ENCODE data around the gene CFAP100.

CFAP100 gene

DNA sequence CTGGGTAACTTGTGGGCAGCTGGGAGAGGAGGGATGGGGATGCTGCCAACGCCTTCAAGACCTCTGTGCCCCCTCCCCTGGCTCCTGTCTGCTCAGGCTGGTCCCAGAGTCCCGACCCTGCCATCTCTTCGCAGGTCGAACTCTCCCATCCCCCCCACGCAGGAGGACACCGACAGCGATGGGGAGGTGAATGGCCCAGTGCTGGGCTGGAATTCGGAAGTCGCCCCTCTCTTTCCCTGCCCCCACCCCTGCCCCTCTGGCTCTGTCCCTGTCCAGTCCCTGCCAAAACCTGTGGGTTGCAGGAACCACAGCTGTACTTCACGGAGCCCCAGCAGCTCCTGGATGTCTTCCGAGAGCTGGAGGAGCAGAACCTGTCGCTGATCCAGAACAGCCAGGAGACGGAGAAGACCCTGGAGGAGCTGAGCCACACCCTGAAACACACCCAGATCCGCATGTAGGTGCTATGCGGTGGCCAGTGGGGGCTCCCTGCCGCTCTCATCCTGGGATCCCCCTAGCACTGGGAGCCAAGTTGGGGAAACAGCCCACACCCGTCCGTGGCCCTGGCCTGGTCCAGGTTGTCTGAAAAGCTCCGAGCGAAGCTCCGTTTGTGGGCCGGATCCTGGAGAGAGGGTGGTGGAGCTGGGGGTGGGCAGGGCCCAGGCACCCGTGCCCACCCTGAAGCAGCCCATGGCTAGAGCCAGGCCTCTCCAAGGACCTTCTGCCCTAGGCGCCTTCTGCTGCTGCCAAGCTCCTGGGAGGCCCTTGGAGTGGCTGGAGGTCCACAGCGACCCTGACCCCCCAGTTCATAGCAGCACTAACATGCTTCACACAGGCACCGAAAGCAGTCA is 28.7 kb downstream of the CFAP100 start:
- no peak for TF ChIP-seq YY1 (IDR thresholded peaks at IDR 0.05; ENCODE audit: low read depth)
- TF ChIP-seq, protein P1, sequence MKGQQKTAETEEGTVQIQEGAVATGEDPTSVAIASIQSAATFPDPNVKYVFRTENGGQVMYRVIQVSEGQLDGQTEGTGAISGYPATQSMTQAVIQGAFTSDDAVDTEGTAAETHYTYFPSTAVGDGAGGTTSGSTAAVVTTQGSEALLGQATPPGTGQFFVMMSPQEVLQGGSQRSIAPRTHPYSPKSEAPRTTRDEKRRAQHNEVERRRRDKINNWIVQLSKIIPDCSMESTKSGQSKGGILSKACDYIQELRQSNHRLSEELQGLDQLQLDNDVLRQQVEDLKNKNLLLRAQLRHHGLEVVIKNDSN (IDR thresholded peaks at IDR 0.05), result no peak
- no peak for TF ChIP-seq TAF1 (IDR thresholded peaks at IDR 0.05; ENCODE audit: low read depth)
- no peak for TF ChIP-seq ZBTB7A (IDR thresholded peaks at IDR 0.05; ENCODE audit: low read depth)
- no peak for TF ChIP-seq RAD21 (IDR thresholded peaks at IDR 0.05; ENCODE audit: low read depth)
- TF ChIP-seq NFIC (IDR thresholded peaks at IDR 0.05), result no peak
- TF ChIP-seq CREB1 (IDR thresholded peaks at IDR 0.05; ENCODE audit: low read depth), result no peak
- TF ChIP-seq FOXM1 (IDR thresholded peaks at IDR 0.05; ENCODE audit: borderline replicate concordance, low read depth), result no peak
- no peak for TF ChIP-seq TEAD4 (IDR thresholded peaks at IDR 0.05)
- no peak for TF ChIP-seq CEBPB (IDR thresholded peaks at IDR 0.05)

DNA sequence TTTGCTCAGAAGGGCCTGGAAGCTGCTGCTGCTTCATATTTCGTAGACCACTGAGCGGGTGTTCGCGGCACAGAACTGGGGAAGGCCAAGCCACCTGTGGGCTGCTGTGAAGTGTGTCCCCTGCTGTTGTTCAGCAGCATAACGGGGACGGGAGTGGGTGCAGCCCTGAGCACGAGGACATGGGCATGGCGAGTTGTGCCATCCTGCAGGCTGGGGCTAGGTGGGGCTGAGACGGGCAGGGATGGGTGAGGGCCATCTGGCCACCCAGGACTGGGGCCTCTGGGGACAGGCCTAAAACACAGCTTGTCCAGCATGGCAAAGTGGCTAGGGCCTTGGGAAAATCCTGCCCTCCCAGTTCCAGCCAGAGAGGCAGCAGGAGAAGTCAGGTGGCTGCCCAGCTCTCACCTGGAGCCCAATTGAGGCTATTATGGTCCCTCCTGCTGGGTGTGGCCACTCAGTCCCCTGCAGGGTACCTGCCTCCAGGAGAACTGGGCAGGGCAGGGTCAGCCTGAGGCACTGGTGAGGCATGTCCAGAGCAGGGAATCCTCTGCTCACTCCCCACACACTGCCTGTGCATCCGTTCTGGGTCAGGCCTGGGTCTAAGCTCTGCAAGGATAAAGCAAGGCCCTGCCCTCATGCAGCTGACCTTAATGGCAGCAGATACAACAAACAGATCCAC is 29.5 kb downstream of the CFAP100 start:
- TF ChIP-seq NFIC (IDR thresholded peaks at IDR 0.05) (no peak), FOXM1 (IDR thresholded peaks at IDR 0.05; ENCODE audit: borderline replicate concordance, low read depth) (no peak), TAF1 (IDR thresholded peaks at IDR 0.05; ENCODE audit: low read depth) (no peak), CEBPB (IDR thresholded peaks at IDR 0.05) (no peak)

DNA sequence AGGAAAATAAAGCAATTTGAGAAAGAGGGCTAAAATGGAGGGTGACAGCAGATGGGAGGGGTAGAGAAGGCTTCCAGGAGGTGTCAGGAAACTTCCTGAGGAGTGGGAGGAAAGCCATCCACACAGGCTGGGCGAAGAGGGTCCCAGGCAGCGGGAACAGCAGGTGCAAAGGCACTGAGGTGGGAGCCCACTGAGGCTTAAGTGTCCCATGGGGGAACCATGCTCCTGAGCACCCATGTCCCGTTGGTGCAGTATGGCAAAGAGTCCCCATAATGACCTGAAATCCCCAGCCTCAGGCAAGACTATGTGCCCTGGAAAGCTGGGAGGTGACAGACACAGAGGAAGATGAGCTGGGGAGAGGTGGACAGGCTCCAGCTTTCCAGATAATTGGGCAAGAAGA is 30.0 kb downstream of the CFAP100 start:
- TF ChIP-seq EP300 (IDR thresholded peaks at IDR 0.05; ENCODE audit: borderline replicate concordance), result no peak
- TF ChIP-seq, protein P1 (IDR thresholded peaks at IDR 0.05), result no peak

DNA sequence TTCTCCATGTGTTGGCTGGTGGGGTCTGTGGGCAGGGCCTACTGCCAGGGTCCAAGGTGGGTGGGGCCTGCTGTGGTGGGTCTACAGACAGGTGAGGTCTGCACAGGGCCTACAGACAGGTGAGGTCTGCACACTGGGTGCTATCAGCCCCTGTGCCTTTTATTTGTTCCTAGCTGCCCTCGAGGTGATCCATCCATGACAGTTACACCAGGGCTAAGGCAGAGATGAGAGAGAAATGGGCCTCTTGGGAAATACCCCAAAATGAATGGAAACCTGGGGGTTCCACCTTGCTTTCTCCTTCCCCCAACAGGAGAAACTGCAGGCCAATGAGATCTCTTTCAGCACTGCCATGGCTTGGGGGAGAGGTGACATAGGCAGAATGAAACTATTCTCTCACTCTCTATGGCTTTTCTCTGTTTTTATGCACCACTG is 36.4 kb downstream of the CFAP100 start:
- TF ChIP-seq EP300 (IDR thresholded peaks at IDR 0.05; ENCODE audit: borderline replicate concordance) (no peak), CREB1 (IDR thresholded peaks at IDR 0.05; ENCODE audit: low read depth) (no peak), ZBTB7A (IDR thresholded peaks at IDR 0.05; ENCODE audit: low read depth) (no peak), CEBPB (IDR thresholded peaks at IDR 0.05) (no peak), RAD21 (IDR thresholded peaks at IDR 0.05; ENCODE audit: low read depth) (no peak)
- TF ChIP-seq, protein P2, sequence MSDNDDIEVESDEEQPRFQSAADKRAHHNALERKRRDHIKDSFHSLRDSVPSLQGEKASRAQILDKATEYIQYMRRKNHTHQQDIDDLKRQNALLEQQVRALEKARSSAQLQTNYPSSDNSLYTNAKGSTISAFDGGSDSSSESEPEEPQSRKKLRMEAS (IDR thresholded peaks at IDR 0.05), result no peak

DNA sequence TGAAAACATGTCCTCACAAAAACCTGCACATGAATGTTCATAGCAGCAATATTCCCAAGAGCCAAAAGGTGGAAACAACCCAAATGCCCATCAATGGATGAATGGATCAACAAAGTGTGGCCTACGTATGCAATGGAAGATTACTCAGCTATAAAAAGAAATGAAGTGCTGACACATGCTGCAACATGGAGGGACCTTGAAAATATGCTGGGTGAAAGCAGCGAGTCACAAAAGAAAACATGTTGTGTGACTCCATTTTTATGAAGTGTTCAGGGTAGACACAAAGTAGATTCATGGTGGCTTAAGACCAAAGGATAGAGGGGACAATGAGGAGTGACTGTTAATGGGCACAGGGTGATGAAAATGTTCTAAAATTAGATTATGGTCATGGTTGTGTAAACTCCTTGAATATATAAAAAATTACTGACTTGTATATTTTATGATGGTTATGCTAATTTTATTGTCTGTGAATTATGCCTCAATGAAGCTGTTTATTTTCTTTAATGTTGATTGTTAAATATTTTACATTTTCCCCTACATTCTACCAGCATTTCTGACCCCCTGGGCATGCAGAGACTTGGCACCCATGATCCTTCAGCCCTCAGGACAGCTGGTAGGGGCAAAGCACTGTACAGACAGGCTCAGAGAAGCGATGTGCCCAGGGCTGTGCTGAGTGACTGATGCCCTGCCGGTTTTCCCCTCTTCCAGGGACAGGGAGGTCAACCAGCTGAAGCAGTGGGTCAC is 37.8 kb downstream of the CFAP100 start:
- TF ChIP-seq TAF1 (IDR thresholded peaks at IDR 0.05; ENCODE audit: low read depth), result no peak
- TF ChIP-seq, protein P1 (IDR thresholded peaks at IDR 0.05), result no peak
- no peak for TF ChIP-seq EP300 (IDR thresholded peaks at IDR 0.05; ENCODE audit: borderline replicate concordance)
- no peak for TF ChIP-seq YY1 (IDR thresholded peaks at IDR 0.05; ENCODE audit: low read depth)
- TF ChIP-seq, protein P3, sequence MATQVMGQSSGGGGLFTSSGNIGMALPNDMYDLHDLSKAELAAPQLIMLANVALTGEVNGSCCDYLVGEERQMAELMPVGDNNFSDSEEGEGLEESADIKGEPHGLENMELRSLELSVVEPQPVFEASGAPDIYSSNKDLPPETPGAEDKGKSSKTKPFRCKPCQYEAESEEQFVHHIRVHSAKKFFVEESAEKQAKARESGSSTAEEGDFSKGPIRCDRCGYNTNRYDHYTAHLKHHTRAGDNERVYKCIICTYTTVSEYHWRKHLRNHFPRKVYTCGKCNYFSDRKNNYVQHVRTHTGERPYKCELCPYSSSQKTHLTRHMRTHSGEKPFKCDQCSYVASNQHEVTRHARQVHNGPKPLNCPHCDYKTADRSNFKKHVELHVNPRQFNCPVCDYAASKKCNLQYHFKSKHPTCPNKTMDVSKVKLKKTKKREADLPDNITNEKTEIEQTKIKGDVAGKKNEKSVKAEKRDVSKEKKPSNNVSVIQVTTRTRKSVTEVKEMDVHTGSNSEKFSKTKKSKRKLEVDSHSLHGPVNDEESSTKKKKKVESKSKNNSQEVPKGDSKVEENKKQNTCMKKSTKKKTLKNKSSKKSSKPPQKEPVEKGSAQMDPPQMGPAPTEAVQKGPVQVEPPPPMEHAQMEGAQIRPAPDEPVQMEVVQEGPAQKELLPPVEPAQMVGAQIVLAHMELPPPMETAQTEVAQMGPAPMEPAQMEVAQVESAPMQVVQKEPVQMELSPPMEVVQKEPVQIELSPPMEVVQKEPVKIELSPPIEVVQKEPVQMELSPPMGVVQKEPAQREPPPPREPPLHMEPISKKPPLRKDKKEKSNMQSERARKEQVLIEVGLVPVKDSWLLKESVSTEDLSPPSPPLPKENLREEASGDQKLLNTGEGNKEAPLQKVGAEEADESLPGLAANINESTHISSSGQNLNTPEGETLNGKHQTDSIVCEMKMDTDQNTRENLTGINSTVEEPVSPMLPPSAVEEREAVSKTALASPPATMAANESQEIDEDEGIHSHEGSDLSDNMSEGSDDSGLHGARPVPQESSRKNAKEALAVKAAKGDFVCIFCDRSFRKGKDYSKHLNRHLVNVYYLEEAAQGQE (IDR thresholded peaks at IDR 0.05; ENCODE audit: low read depth), result no peak

DNA sequence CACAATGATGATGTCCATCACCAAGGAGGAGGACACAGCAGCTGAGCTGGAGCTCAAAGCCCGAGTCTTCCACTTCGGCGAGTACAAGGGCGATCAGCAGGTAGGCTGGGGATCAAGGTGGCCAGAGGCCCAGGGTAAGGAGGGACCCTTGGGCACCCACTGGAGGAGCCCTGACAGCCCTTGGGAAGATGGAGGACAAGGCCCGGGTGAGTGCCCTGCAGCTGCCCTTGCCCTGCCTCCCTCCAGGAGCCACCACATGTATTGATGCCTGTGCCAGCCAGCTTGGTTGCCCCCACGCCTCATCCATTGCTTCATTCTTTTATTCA is 38.4 kb downstream of the CFAP100 start:
- TF ChIP-seq EP300 (IDR thresholded peaks at IDR 0.05; ENCODE audit: borderline replicate concordance) (no peak), TCF12 (IDR thresholded peaks at IDR 0.05; ENCODE audit: low read depth) (no peak), FOXM1 (IDR thresholded peaks at IDR 0.05; ENCODE audit: borderline replicate concordance, low read depth) (no peak), TEAD4 (IDR thresholded peaks at IDR 0.05) (no peak), TAF1 (IDR thresholded peaks at IDR 0.05; ENCODE audit: low read depth) (no peak), ZBTB7A (IDR thresholded peaks at IDR 0.05; ENCODE audit: low read depth) (no peak), YY1 (IDR thresholded peaks at IDR 0.05; ENCODE audit: low read depth) (no peak), NFIC (IDR thresholded peaks at IDR 0.05) (no peak), EGR1 (IDR thresholded peaks at IDR 0.05) (no peak), CREB1 (IDR thresholded peaks at IDR 0.05; ENCODE audit: low read depth) (no peak), CEBPB (IDR thresholded peaks at IDR 0.05) (no peak), RAD21 (IDR thresholded peaks at IDR 0.05; ENCODE audit: low read depth) (no peak)
- TF ChIP-seq, protein P3 (IDR thresholded peaks at IDR 0.05; ENCODE audit: low read depth), result no peak
- TF ChIP-seq, protein P1 (IDR thresholded peaks at IDR 0.05), result no peak
- TF ChIP-seq, protein P2 (IDR thresholded peaks at IDR 0.05), result no peak

Data from Ishikawa (cell line).